ENCODE data around the gene TIMM22. TPM values are rescaled to one million over a fixed set of nuclear protein-coding genes. Genes with fewer than 3 reads are reported as not detected.

TIMM22 gene
- total and polyA plus RNA-seq, 10 donors, result 5.1 to 14.3 (median 11.0) TPM

DNA sequence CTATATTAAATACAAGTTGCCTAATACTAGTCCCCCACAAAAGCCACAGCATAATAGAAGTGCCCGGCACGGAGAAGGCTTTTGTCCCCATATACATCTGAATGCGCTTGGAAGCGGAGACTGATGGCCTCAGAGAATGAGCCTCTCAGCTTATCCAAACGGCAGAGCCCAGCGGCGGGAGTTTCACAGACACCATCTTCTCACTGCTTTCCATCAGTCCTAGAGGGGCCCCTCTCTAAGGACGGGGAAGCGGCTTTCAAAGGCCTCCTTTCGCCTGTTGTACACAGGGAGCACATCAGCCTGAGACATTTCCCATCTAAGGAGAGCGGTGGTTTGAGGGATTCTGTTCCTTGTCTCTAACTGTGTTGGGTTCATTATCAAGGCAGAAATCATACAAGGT is 34.3 kb upstream of the TIMM22 start:
- Histone ChIP-seq H3K36me3 (no peaks in the 10 kb centered on the region), H3K4me3 (no peak overlapping the region), H3K4me1 (no peaks in the 10 kb centered on the region), H3K27me3 (replicated peaks in 1 of 7) (peaks cover 0 to 11% (median 0%) of the 10 kb centered on the region in 7 donors), H3K9me3 (no peaks in the 10 kb centered on the region), H3K27ac (no peak overlapping the region)
- intact Hi-C loops (cut with DNase I; ENCODE audit: low total_unique reads), result no loop called here
- no peak for DNase-seq
- 71 to 85% (median 79%) methylated on average over 11 of the region's 11 CpGs for WGBS, 5 donors
- TF ChIP-seq POLR2A (IDR thresholded peaks at IDR 0.05) (no peak), POLR2AphosphoS5 (IDR thresholded peaks at IDR 0.05) (no peak)
- TF ChIP-seq, protein P1, sequence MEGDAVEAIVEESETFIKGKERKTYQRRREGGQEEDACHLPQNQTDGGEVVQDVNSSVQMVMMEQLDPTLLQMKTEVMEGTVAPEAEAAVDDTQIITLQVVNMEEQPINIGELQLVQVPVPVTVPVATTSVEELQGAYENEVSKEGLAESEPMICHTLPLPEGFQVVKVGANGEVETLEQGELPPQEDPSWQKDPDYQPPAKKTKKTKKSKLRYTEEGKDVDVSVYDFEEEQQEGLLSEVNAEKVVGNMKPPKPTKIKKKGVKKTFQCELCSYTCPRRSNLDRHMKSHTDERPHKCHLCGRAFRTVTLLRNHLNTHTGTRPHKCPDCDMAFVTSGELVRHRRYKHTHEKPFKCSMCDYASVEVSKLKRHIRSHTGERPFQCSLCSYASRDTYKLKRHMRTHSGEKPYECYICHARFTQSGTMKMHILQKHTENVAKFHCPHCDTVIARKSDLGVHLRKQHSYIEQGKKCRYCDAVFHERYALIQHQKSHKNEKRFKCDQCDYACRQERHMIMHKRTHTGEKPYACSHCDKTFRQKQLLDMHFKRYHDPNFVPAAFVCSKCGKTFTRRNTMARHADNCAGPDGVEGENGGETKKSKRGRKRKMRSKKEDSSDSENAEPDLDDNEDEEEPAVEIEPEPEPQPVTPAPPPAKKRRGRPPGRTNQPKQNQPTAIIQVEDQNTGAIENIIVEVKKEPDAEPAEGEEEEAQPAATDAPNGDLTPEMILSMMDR (IDR thresholded peaks at IDR 0.05 in 8 of 11, conservative IDR thresholded peaks at IDR 0.05 in 3 of 11), result no peak

DNA sequence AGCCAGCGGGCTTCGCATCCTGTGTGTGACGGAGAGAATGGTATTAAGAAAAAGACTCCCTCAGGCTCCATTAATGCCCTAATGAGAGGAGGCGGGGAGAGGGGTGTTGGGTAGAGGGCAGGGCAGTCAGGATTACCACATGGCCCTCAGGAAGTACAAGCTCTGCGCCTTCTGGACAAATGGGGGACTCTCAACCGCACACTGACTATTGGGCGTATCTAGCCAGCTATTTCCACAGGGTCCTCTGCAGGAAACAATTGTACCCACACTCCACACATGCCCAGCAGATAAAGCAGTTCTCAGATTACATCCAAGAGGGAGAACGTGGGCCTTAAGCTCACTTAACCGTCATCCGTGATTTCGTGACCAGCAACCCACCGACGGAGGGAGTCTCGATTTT is 32.1 kb upstream of the TIMM22 start:
- TF ChIP-seq, protein P1 (IDR thresholded peaks at IDR 0.05 in 8 of 11, conservative IDR thresholded peaks at IDR 0.05 in 3 of 11), result no peak
- TF ChIP-seq POLR2A (IDR thresholded peaks at IDR 0.05), result no peak
- no peak for TF ChIP-seq POLR2AphosphoS5 (IDR thresholded peaks at IDR 0.05)
- no peaks in the 10 kb centered on the region for H3K4me1 ChIP-seq
- peaks cover 0 to 29% (median 0%) of the 10 kb centered on the region in 7 donors for H3K27me3 ChIP-seq (replicated peaks in 1 of 7)
- intact Hi-C loops (cut with DNase I; ENCODE audit: low total_unique reads), result no loop called here
- no peak overlapping the region for H3K4me3 ChIP-seq
- no peaks in the 10 kb centered on the region for H3K9me3 ChIP-seq
- WGBS, 5 donors, result 68 to 80% (median 70%) methylated on average over 12 to 14 of the region's 14 CpGs
- H3K36me3 ChIP-seq, result no peaks in the 10 kb centered on the region
- DNase-seq, result no peak
- H3K27ac ChIP-seq, result no peak overlapping the region

DNA sequence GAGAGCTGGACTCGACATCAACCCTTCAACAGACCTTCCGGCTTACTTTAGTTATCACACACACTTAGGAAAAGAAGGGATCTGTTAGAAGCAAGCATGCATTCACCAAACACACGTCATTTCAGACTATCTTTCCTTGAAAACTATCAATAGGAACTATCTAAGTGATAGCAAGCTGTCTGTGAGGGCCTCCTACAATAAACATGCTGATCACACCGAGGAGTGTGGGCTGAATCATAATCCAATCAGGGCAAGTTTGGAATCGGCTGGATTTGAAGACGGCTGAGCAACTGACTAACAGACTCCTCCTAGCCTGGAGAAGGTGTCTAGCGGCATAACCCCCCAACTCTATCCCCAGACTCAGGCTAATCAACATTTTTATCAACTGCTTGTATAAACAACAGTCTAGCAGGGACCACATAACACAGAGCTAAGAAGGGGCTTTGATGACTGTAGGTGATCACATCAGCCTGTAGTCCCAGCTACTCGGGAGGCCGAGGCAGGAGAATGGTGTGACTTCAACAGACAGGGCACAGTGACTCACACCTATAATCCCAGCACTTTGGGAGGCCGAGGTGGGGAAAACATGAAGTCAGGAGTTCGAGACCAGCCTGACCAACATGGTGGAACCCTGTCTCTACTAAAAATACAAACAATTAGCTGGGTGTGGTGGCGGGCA is 31.5 kb upstream of the TIMM22 start:
- Histone ChIP-seq H3K36me3 (no peaks in the 10 kb centered on the region), H3K9me3 (no peaks in the 10 kb centered on the region), H3K4me1 (no peaks in the 10 kb centered on the region), H3K27ac (no peak overlapping the region), H3K4me3 (no peak overlapping the region), H3K27me3 (replicated peaks in 1 of 7) (peaks cover 0 to 32% (median 0%) of the 10 kb centered on the region in 7 donors)
- intact Hi-C loops (cut with DNase I; ENCODE audit: low total_unique reads), result no loop called here
- no peak for DNase-seq
- 72 to 85% (median 83%) methylated on average over 12 of the region's 12 CpGs for WGBS, 5 donors
- TF ChIP-seq POLR2AphosphoS5 (IDR thresholded peaks at IDR 0.05), result no peak
- TF ChIP-seq POLR2A (IDR thresholded peaks at IDR 0.05), result no peak
- TF ChIP-seq, protein P1 (IDR thresholded peaks at IDR 0.05 in 8 of 11, conservative IDR thresholded peaks at IDR 0.05 in 3 of 11), result no peak

DNA sequence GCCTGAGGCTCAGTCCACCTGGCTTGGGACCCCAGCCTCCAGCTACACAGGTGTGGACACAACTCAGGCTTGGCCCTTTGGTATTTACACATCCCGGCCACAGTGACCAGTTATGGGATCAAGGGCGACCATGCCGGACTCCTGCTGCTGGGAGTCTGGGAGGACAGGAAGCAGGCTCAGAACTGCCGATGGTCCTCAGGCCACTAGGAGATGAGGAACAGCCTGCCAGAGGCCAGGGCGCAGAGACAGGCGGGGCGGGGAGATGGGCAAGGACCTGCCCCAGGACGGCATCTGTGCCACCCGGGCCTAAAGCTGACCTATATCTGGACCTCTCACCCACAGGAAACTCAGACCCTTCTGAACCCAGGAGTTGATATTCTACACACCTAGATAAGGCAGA is 29.8 kb upstream of the TIMM22 start:
- H3K4me3 ChIP-seq, result no peak overlapping the region
- no peaks in the 10 kb centered on the region for H3K4me1 ChIP-seq
- H3K9me3 ChIP-seq, result no peaks in the 10 kb centered on the region
- DNase-seq, result no peak
- intact Hi-C loops (cut with DNase I; ENCODE audit: low total_unique reads), result no loop called here
- TF ChIP-seq, protein P1 (IDR thresholded peaks at IDR 0.05 in 8 of 11, conservative IDR thresholded peaks at IDR 0.05 in 3 of 11), result no peak
- no peak overlapping the region for H3K27ac ChIP-seq
- H3K36me3 ChIP-seq, result no peaks in the 10 kb centered on the region
- 84 to 94% (median 92%) methylated on average over 9 of the region's 9 CpGs for WGBS, 5 donors
- peaks cover 0 to 44% (median 0%) of the 10 kb centered on the region in 7 donors for H3K27me3 ChIP-seq (replicated peaks in 1 of 7)
